HPDE6-E6E7 (cell line): ENCODE results near the gene CCNDBP1.

Experiments used
- DNase-seq: peaks from one replicate; pipeline ENCODE4 v3.0.0; 2011; ENCODE audit warnings: missing footprints; ENCODE audit errors: extremely low spot score

CCNDBP1 gene

DNA sequence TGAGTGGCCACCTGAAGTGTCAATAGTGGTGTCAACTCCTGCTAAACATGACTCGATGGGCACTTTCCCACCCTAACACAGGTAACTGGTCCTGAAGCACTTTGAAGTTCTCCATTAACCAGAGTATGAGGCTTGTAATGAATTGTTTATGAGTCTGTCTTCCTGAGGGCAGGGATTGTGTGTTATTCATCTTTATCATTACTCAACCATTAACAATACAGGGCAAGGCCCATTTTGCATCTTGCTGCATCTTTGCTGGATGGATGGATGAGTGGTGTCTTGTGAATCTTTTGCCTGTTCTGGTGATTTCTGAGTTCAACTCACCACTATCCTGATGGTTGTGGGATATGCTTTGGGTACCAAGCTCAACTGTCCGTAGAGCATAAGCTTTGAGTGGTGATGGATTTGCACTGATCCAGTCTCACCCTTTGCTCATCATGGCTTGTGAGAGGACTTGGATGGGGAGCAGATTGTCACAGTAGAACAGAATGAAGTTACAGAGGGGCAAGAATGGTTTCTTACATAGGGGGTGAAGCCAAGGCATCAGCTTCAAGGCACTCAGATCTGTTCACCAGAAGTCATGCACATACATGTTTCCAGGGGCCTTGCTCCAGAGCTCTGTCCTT is 57.9 kb downstream of the CCNDBP1 start:
- DNase-seq, result no peak

DNA sequence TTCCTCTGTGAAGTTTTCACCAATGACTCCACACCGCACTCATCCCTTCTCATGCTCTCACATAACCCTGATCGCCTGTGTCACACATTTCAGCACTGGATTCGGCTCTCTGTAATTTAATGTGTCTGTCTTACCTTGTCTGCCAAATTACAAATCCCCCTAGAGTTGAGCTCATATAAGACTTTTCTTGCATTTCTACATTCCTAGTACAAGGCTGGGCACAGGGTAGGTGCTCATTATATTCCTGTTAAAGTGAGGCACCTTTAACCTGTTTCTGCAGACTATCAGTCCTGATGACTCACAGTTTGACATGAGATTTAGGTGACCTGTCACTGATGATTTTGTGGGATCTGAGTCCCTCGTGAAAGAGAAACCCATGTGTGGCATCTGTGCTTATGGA is 58.9 kb downstream of the CCNDBP1 start:
- no peak for DNase-seq

DNA sequence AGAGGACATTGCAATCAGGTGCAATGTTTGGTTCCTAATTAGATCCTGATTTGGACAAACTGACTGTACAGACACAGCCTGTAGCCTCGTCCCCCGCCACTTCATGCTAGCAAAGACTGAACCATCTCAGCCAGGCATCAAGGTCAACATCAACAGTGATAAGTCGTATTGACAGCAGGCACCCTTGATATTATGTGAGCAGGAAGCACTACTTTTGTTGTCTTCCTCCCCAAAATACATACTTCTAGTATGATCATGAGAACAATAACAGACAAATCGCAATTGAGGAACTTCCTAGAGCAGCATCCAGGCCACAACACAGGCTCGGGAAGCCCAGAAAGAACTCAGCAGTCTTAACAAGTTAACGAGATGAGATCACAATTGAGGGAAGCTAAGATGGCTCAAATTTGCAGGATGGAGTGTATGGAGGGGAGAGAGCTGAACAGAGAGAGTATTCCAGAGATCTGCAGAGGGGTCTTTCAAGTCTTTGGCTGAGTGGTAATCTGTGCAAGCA is 61.1 kb downstream of the CCNDBP1 start:
- no peak for DNase-seq
